SH-SY5Y (cell line): Measurements from ENCODE around the gene CSGALNACT2.

Experiments used
- GATA2 ChIP-seq: IDR thresholded peaks from 2 replicates; pipeline ENCODE4 v1.6.1; 2011; ENCODE audit warnings: mild to moderate bottlenecking, low read depth, low read length
- GATA3 ChIP-seq: IDR thresholded peaks from 2 replicates; pipeline ENCODE4 v1.6.1; 2011; ENCODE audit warnings: low read depth, mild to moderate bottlenecking, low read length, moderate library complexity

GRCh38 chr10:43172645-43173044 lies 34.4 kb downstream of the CSGALNACT2 start:
- no peak for TF ChIP-seq GATA2
- no peak for TF ChIP-seq GATA3
